Upper lobe of left lung (tissue), 4 donors: ENCODE results near the gene ARHGAP26.

Experiments used
- EP300 ChIP-seq, 4 donors: sonication (generic); formaldehyde crosslinking; IDR thresholded peaks; one replicate each; pipeline ENCODE4 v1.5.1; 2017; ENCODE audit warnings: antibody characterized with exemption in 4 of 4, control low read depth in 2 of 4
- TF ChIP-seq, protein P1 (sequence below), 6 experiments: fragments of 450-650 bp in 4 of 6; fragments of 200-600 bp in 2 of 6; sonication (generic) in 2 of 6; IDR thresholded peaks; one replicate each; pipeline ENCODE4 v1.5.1; 2016 to 2019; ENCODE audit warnings: antibody characterized with exemption in 6 of 6

GRCh38 chr5:142821733-142822487 is 51.7 kb downstream of the ARHGAP26 start:
- TF ChIP-seq, protein P1, sequence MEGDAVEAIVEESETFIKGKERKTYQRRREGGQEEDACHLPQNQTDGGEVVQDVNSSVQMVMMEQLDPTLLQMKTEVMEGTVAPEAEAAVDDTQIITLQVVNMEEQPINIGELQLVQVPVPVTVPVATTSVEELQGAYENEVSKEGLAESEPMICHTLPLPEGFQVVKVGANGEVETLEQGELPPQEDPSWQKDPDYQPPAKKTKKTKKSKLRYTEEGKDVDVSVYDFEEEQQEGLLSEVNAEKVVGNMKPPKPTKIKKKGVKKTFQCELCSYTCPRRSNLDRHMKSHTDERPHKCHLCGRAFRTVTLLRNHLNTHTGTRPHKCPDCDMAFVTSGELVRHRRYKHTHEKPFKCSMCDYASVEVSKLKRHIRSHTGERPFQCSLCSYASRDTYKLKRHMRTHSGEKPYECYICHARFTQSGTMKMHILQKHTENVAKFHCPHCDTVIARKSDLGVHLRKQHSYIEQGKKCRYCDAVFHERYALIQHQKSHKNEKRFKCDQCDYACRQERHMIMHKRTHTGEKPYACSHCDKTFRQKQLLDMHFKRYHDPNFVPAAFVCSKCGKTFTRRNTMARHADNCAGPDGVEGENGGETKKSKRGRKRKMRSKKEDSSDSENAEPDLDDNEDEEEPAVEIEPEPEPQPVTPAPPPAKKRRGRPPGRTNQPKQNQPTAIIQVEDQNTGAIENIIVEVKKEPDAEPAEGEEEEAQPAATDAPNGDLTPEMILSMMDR (IDR thresholded peaks at IDR 0.05) = no peak
- TF ChIP-seq EP300 (IDR thresholded peaks at IDR 0.05) = no peak
